ENCODE measurements around the gene SNRNP40. TPM values are rescaled to one million over a fixed set of nuclear protein-coding genes. Genes with fewer than 3 reads are reported as not detected.

The SNRNP40 gene
- total RNA-seq, 4 donors from 2014 or later: 21.9 to 32.1 (median 23.6) TPM

DNA sequence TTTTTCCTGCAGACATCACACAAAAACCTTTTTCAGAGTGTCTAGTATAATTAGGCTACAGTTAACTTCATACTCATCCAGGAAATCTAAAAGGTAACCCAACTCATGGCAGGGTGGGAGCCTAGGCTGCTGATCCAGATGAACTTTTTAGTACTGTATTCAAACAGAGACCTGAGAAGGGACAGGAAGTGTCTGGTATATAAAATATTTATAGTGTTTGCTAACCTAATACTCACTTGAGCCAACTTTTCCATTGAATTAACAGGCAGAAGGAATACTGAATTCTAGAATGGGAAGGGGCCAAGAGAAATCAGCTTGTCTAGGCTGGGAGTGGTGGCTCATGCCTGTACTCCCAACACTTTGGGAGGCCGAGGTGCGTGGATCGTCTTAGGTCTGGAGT is 34.7 kb downstream of the SNRNP40 start:
- in situ Hi-C loops (cut with MboI; ENCODE audit: low sequenced_read_pairs in 4 of 4): no loop called here
- ATAC-seq: no peak
- no peak for DNase-seq
- peak overlapping the region; percentile 29 to 59 (median 50) for H3K27ac ChIP-seq
- H3K36me3 ChIP-seq: peaks cover 0 to 47% of the 10 kb centered on the region in 2 donors
- peaks cover 38 to 59% of the 10 kb centered on the region in 2 donors for H3K4me1 ChIP-seq
- intact Hi-C loops (cut with DNase I; ENCODE audit: low total_unique reads): no loop called here
- H3K27me3 ChIP-seq: no peaks in the 10 kb centered on the region
- H3K9me3 ChIP-seq: no peaks in the 10 kb centered on the region
- H3K4me3 ChIP-seq: no peak overlapping the region
- no peak for TF ChIP-seq CTCF (IDR thresholded peaks at IDR 0.05 in 4 of 5, conservative IDR thresholded peaks at IDR 0.05 in 1 of 5)
- TF ChIP-seq POLR2A (IDR thresholded peaks at IDR 0.05): no peak

DNA sequence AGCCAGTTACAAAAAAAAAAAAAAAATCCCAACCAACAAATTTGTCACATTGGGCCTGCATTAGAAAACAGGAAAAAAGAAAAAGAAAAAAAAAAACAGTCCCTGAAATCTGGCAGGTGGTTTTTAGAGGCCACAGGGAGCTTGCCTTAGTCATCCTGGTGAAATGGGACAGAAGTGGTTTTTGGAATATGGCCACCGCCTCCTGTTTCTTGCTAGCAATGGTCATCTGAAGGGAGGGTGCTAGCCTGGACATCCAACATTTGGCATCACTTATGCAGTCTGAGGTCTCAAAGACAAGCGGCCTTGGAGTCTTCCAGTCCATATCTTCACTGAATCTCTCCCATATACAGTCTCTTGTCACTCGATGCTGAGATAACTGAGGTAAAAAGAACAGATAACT is 36.8 kb downstream of the SNRNP40 start:
- Histone ChIP-seq H3K27ac (peak overlapping the region in 3 of 4 donors; percentile 14 to 79 (median 44)), H3K4me1 (peaks cover 27 to 53% of the 10 kb centered on the region in 2 donors), H3K4me3 (no peak overlapping the region), H3K27me3 (no peaks in the 10 kb centered on the region), H3K36me3 (peaks cover 0 to 39% of the 10 kb centered on the region in 2 donors), H3K9me3 (no peaks in the 10 kb centered on the region)
- peak; percentile 37 to 41 for DNase-seq
- ATAC-seq: peak in 1 of 2 donors; percentile 43
- intact Hi-C loops (cut with DNase I; ENCODE audit: low total_unique reads) (loop anchor here (5.0 kb wide), 1 partner anchor 77 kb away; no protein-coding TSS in a partner anchor), in situ Hi-C loops (cut with MboI; ENCODE audit: low sequenced_read_pairs in 4 of 4) (no loop called here)
- TF ChIP-seq POLR2A (IDR thresholded peaks at IDR 0.05) (no peak), CTCF (IDR thresholded peaks at IDR 0.05 in 4 of 5, conservative IDR thresholded peaks at IDR 0.05 in 1 of 5) (no peak)

GRCh38 chr1:31258581-31258980 is 38.0 kb downstream of the SNRNP40 start:
- Histone ChIP-seq H3K4me3 (no peak overlapping the region), H3K27me3 (no peaks in the 10 kb centered on the region), H3K36me3 (peaks cover 0 to 39% of the 10 kb centered on the region in 2 donors), H3K27ac (peak overlapping the region; percentile 15 to 79 (median 51)), H3K9me3 (no peaks in the 10 kb centered on the region), H3K4me1 (peaks cover 19 to 45% of the 10 kb centered on the region in 2 donors)
- no peak for ATAC-seq
- intact Hi-C loops (cut with DNase I; ENCODE audit: low total_unique reads) (loop anchor here (5.0 kb wide), 1 partner anchor 76 kb away; no protein-coding TSS in a partner anchor), in situ Hi-C loops (cut with MboI; ENCODE audit: low sequenced_read_pairs in 4 of 4) (no loop called here)
- TF ChIP-seq POLR2A (IDR thresholded peaks at IDR 0.05) (peak in 1 of 2 donors; percentile 10), CTCF (IDR thresholded peaks at IDR 0.05 in 4 of 5, conservative IDR thresholded peaks at IDR 0.05 in 1 of 5) (no peak)
- no peak for DNase-seq

DNA sequence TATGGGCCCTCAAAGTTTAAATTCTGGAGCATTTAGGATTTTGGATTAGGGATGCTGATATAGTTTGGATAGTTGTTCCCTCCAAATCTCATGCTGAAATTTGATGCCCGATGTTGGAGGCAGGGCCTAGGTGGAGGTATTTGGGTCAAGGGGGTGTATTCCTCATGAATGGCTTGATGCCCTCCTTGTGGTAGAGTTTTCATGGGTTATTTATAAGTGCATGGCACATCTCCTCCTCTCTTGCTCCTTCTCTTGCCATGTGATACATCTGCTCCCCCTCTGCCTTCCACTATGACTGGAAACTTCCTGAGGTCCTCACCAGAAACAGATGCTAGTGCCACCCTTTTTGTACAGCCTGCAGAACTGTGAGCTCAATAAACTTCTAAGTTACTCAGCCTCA is 39.4 kb downstream of the SNRNP40 start:
- H3K9me3 ChIP-seq: no peaks in the 10 kb centered on the region
- TF ChIP-seq CTCF (IDR thresholded peaks at IDR 0.05 in 4 of 5, conservative IDR thresholded peaks at IDR 0.05 in 1 of 5) (no peak), POLR2A (IDR thresholded peaks at IDR 0.05) (no peak)
- H3K36me3 ChIP-seq: peaks cover 0 to 39% of the 10 kb centered on the region in 2 donors
- H3K4me3 ChIP-seq: no peak overlapping the region
- H3K27ac ChIP-seq: peak overlapping the region in 3 of 4 donors; percentile 44 to 79 (median 58)
- DNase-seq (peak; percentile 40 to 43), ATAC-seq (peak; percentile 92)
- H3K4me1 ChIP-seq: peaks cover 19 to 45% of the 10 kb centered on the region in 2 donors
- in situ Hi-C loops (cut with MboI; ENCODE audit: low sequenced_read_pairs in 4 of 4): no loop called here
- H3K27me3 ChIP-seq: no peaks in the 10 kb centered on the region
- intact Hi-C loops (cut with DNase I; ENCODE audit: low total_unique reads): loop anchor here (5.0 kb wide), 1 partner anchor 75 kb away; no protein-coding TSS in a partner anchor

- DNase-seq (no peak), ATAC-seq (peak in 1 of 2 donors; percentile 26)
- H3K4me3 ChIP-seq: no peak overlapping the region
- H3K36me3 ChIP-seq: no peaks in the 10 kb centered on the region
- TF ChIP-seq POLR2A (IDR thresholded peaks at IDR 0.05) (no peak), CTCF (IDR thresholded peaks at IDR 0.05 in 4 of 5, conservative IDR thresholded peaks at IDR 0.05 in 1 of 5) (no peak)
- H3K27ac ChIP-seq: no peak overlapping the region
- intact Hi-C loops (cut with DNase I; ENCODE audit: low total_unique reads): no loop called here
- no peaks in the 10 kb centered on the region for H3K27me3 ChIP-seq
- peaks cover 0 to 3% of the 10 kb centered on the region in 2 donors for H3K4me1 ChIP-seq
- H3K9me3 ChIP-seq: no peaks in the 10 kb centered on the region
- in situ Hi-C loops (cut with MboI; ENCODE audit: low sequenced_read_pairs in 4 of 4): no loop called here
These were observed 46.7 kb downstream of the SNRNP40 start for GRCh38 chr1:31249854-31250253.
